ENCODE measurements around the gene PITRM1. TPM values are rescaled to one million over a fixed set of nuclear protein-coding genes. Genes with fewer than 3 reads are reported as not detected.

The PITRM1 gene
- polyA plus RNA-seq, 1 donor (not counting 4 experiments of a cell fraction or from before 2014, with no cell fraction given), result 47.2 TPM

GRCh38 chr10:3136336-3136735, 36.2 kb downstream of the PITRM1 start:
- dilution Hi-C loops (cut with MboI; ENCODE audit: extremely low pct_ligation_motif_present, low sequenced_read_pairs), result no loop called here
- TF ChIP-seq CTCF (optimal IDR thresholded peaks at IDR 0.05 in 1 of 3, IDR thresholded peaks at IDR 0.05 in 1 of 3, conservative IDR thresholded peaks at IDR 0.05 in 1 of 3; ENCODE audit: extremely low read depth in 1 of 3, insufficient read depth in 2 of 3, low read length in 3 of 3), result no peak
- TF ChIP-seq EZH2 (IDR thresholded peaks at IDR 0.05; ENCODE audit: low read length), result no peak
- no peaks in the 10 kb centered on the region for H4K20me1 ChIP-seq (ENCODE audit: control insufficient read depth, extremely low read depth, insufficient read depth, low read length)
- FAIRE-seq, result no peak
- no peak overlapping the region for H3K4me3 ChIP-seq (ENCODE audit: control insufficient read depth in 2 of 3, extremely low read depth in 1 of 3, insufficient read depth in 2 of 3, low read depth in 1 of 3, low read length in 3 of 3)
- no peak overlapping the region for H3K27ac ChIP-seq (ENCODE audit: control insufficient read depth, insufficient read depth, low read length)
- H2AFZ ChIP-seq (ENCODE audit: control insufficient read depth, low read length), result no peak overlapping the region
- H3K9me1 ChIP-seq (ENCODE audit: control insufficient read depth, extremely low read depth, insufficient read depth, low read length), result no peaks in the 10 kb centered on the region
- H3K27me3 ChIP-seq (ENCODE audit: control insufficient read depth, extremely low read depth, insufficient read depth, low read length), result no peaks in the 10 kb centered on the region
- H3K4me1 ChIP-seq (ENCODE audit: control insufficient read depth, extremely low read depth, insufficient read depth, low read length), result no peaks in the 10 kb centered on the region
- no peak overlapping the region for H3K9ac ChIP-seq (ENCODE audit: control insufficient read depth, extremely low read depth, insufficient read depth, low read length)
- H3K36me3 ChIP-seq (ENCODE audit: control insufficient read depth in 2 of 2, extremely low read depth in 1 of 2, insufficient read depth in 2 of 2, low read length in 2 of 2), result peaks cover 55 to 58% of the 10 kb centered on the region in 2 experiments
- no peaks in the 10 kb centered on the region for H3K9me3 ChIP-seq (ENCODE audit: control insufficient read depth, low read depth, low read length)
- DNase-seq (ENCODE audit: low read depth, low spot score), result no peak
- no peak overlapping the region for H3K4me2 ChIP-seq (ENCODE audit: control insufficient read depth, extremely low read depth, insufficient read depth, low read depth, low read length)
- H3K79me2 ChIP-seq (ENCODE audit: control insufficient read depth, insufficient read depth, low read length), result no peaks in the 10 kb centered on the region

GRCh38 chr10:3135006-3135405, 37.6 kb downstream of the PITRM1 start:
- Histone ChIP-seq H4K20me1 (ENCODE audit: control insufficient read depth, extremely low read depth, insufficient read depth, low read length) (no peaks in the 10 kb centered on the region), H3K4me3 (ENCODE audit: control insufficient read depth in 2 of 3, extremely low read depth in 1 of 3, insufficient read depth in 2 of 3, low read depth in 1 of 3, low read length in 3 of 3) (no peak overlapping the region), H3K27ac (ENCODE audit: control insufficient read depth, insufficient read depth, low read length) (no peak overlapping the region), H3K9me3 (ENCODE audit: control insufficient read depth, low read depth, low read length) (no peaks in the 10 kb centered on the region), H3K9me1 (ENCODE audit: control insufficient read depth, extremely low read depth, insufficient read depth, low read length) (no peaks in the 10 kb centered on the region), H3K4me2 (ENCODE audit: control insufficient read depth, extremely low read depth, insufficient read depth, low read depth, low read length) (no peak overlapping the region), H3K79me2 (ENCODE audit: control insufficient read depth, insufficient read depth, low read length) (no peaks in the 10 kb centered on the region), H2AFZ (ENCODE audit: control insufficient read depth, low read length) (no peak overlapping the region), H3K27me3 (ENCODE audit: control insufficient read depth, extremely low read depth, insufficient read depth, low read length) (no peaks in the 10 kb centered on the region), H3K4me1 (ENCODE audit: control insufficient read depth, extremely low read depth, insufficient read depth, low read length) (peaks cover 2% of the 10 kb centered on the region), H3K9ac (ENCODE audit: control insufficient read depth, extremely low read depth, insufficient read depth, low read length) (no peak overlapping the region), H3K36me3 (ENCODE audit: control insufficient read depth in 2 of 2, extremely low read depth in 1 of 2, insufficient read depth in 2 of 2, low read length in 2 of 2) (peaks cover 54% of the 10 kb centered on the region in 2 experiments)
- DNase-seq (ENCODE audit: low read depth, low spot score) (no peak), FAIRE-seq (no peak)
- dilution Hi-C loops (cut with MboI; ENCODE audit: extremely low pct_ligation_motif_present, low sequenced_read_pairs), result no loop called here
- no peak for TF ChIP-seq CTCF (optimal IDR thresholded peaks at IDR 0.05 in 1 of 3, IDR thresholded peaks at IDR 0.05 in 1 of 3, conservative IDR thresholded peaks at IDR 0.05 in 1 of 3; ENCODE audit: extremely low read depth in 1 of 3, insufficient read depth in 2 of 3, low read length in 3 of 3)
- no peak for TF ChIP-seq EZH2 (IDR thresholded peaks at IDR 0.05; ENCODE audit: low read length)

All from keratinocyte (primary cell).